Measurements from ENCODE around the gene C2orf72. TPM values are rescaled to one million over a fixed set of nuclear protein-coding genes. Genes with fewer than 3 reads are reported as not detected.

C2orf72 gene
- total RNA-seq, 1 donor from 2014 or later = 0.42 TPM

DNA sequence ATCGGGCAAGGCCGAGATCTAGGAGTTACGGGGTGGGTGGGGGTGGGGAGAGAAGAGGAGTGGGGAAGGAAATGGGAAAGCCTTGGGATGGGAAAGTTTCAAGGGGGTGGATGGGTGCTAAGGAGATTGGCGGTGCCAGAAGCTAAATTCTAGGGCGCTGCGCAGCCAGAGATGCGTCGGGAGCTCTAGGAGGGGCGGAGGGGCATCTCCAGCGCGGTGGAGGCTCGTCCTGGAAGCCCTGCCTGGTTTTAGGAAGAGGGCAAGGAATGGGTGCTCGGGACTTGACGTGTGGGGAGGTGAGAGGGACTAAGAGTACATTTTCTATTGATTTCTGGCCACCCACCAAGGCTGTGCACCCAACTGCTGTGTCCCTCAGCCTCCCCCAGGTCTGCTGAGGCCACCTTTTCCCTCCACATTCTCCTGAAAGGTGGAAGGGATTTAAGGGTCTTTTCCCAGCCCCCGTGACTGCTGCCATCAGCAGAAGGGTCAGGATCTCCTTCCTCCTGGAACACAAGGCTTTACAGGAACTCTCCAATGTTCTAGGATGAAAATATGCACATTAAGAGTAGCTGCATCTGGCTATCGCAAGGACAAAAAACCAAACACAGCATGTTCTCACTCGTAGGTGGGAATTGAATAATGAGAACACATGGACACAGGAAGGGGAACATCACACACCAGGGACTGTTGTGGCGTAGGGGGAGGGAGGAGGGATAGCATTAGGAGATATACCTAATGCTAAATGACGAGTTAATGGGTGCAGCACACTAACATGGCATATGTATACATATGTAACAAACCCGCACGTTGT is 1.4 kb downstream of the C2orf72 start:
- H3K27me3 Mint-ChIP-seq (ENCODE audit: unreplicated experiment) = peaks cover 23% of the 10 kb centered on the region
- TF ChIP-seq, protein P1, sequence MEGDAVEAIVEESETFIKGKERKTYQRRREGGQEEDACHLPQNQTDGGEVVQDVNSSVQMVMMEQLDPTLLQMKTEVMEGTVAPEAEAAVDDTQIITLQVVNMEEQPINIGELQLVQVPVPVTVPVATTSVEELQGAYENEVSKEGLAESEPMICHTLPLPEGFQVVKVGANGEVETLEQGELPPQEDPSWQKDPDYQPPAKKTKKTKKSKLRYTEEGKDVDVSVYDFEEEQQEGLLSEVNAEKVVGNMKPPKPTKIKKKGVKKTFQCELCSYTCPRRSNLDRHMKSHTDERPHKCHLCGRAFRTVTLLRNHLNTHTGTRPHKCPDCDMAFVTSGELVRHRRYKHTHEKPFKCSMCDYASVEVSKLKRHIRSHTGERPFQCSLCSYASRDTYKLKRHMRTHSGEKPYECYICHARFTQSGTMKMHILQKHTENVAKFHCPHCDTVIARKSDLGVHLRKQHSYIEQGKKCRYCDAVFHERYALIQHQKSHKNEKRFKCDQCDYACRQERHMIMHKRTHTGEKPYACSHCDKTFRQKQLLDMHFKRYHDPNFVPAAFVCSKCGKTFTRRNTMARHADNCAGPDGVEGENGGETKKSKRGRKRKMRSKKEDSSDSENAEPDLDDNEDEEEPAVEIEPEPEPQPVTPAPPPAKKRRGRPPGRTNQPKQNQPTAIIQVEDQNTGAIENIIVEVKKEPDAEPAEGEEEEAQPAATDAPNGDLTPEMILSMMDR (IDR thresholded peaks at IDR 0.05; ENCODE audit: partially characterized antibody, unreplicated experiment) = no peak
- no peaks in the 10 kb centered on the region for H3K4me1 Mint-ChIP-seq (ENCODE audit: low read depth, unreplicated experiment)
- no peak overlapping the region for H3K27ac Mint-ChIP-seq (ENCODE audit: unreplicated experiment)
- H3K9me3 Mint-ChIP-seq (ENCODE audit: unreplicated experiment) = peaks cover 6% of the 10 kb centered on the region
- no peak overlapping the region for H3K4me3 Mint-ChIP-seq (ENCODE audit: unreplicated experiment)
- DNase-seq = no peak
- no peaks in the 10 kb centered on the region for H3K36me3 Mint-ChIP-seq (ENCODE audit: unreplicated experiment)

DNA sequence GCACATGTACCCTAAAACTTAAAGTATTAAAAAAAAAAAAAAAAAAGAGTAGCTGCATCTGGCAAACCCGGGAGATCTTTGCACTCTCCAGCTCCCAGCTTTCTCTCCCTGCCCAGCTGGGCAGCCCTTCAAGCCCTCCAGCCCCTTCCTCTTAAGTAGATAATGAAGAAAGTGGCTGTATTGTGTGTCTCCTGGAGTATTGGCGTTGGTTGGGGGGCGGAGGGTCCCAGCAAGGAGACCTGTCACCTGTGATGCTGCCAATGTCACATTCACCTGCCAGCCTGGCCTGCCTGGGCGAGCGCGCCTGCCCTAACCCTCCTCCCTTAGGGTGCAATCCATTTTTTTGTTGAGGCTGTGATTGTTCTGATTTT is 2.0 kb downstream of the C2orf72 start:
- peak overlapping the region; percentile 38 for H3K4me3 Mint-ChIP-seq (ENCODE audit: unreplicated experiment)
- no peak overlapping the region for H3K27ac Mint-ChIP-seq (ENCODE audit: unreplicated experiment)
- peaks cover 23% of the 10 kb centered on the region for H3K27me3 Mint-ChIP-seq (ENCODE audit: unreplicated experiment)
- TF ChIP-seq, protein P1 (IDR thresholded peaks at IDR 0.05; ENCODE audit: partially characterized antibody, unreplicated experiment) = no peak
- no peak for DNase-seq
- H3K36me3 Mint-ChIP-seq (ENCODE audit: unreplicated experiment) = no peaks in the 10 kb centered on the region
- no peaks in the 10 kb centered on the region for H3K4me1 Mint-ChIP-seq (ENCODE audit: low read depth, unreplicated experiment)
- H3K9me3 Mint-ChIP-seq (ENCODE audit: unreplicated experiment) = peaks cover 6% of the 10 kb centered on the region

DNA sequence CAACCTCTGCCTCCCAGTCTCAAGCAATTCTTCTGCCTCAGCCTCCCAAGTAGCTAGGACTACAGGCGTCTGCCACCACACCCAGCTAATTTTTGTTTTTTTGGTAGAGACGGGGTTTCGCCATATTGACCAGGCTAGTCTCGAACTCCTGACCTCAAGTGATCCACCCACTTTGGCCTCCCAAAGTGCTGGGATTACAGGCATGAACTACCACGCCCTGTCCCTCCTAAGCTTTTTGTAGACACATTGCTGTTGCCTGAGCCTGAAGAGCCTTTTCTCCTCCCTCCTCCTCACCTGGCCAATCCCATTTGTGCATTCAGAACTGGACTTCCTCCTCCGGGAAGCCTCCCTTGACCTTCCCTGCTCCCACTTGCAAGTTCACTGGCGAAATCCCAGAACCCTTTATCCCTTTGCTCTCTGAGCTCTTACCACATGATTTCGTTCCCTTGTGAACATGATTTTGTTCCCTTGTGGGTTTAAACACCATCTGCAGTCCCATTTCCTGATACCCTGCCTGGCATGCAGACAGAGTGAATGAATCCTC is 2.6 kb downstream of the C2orf72 start:
- Mint-ChIP-seq H3K4me1 (ENCODE audit: low read depth, unreplicated experiment) (no peaks in the 10 kb centered on the region), H3K36me3 (ENCODE audit: unreplicated experiment) (no peaks in the 10 kb centered on the region), H3K27me3 (ENCODE audit: unreplicated experiment) (peaks cover 23% of the 10 kb centered on the region), H3K9me3 (ENCODE audit: unreplicated experiment) (peaks cover 6% of the 10 kb centered on the region), H3K27ac (ENCODE audit: unreplicated experiment) (no peak overlapping the region), H3K4me3 (ENCODE audit: unreplicated experiment) (peak overlapping the region; percentile 38)
- TF ChIP-seq, protein P1 (IDR thresholded peaks at IDR 0.05; ENCODE audit: partially characterized antibody, unreplicated experiment) = no peak
- DNase-seq = no peak

DNA sequence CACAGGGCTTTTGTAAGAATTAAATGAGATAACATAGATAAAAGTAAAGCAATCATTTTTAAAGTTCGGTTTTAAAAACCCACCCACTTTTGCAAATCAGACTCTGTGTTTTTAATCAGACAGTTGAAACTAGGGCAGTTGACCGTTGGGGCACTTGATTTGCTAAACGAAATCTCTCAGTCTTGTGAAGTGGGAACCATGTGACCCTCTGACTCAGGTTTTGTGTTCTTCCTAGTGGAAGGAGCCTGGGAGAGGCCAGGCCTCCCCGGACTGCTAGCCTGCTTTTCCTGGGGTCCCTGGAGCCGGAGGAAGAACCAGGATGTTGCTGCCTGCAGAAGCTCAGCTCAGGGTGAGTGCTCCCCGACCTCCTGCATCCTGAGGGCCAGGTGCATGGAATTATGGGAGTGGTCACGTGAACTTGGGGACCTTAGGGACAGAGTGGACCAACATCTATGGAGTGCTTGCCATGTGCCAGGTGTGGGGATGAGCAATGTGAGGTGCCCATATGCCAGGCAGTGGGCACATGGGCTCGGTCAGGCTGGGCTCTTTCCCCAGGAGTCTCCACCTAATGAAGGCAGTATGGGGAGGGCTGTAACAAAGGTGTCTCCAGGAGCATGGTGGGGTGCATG is 3.9 kb downstream of the C2orf72 start:
- no peak for DNase-seq
- no peak overlapping the region for H3K27ac Mint-ChIP-seq (ENCODE audit: unreplicated experiment)
- no peaks in the 10 kb centered on the region for H3K36me3 Mint-ChIP-seq (ENCODE audit: unreplicated experiment)
- peaks cover 23% of the 10 kb centered on the region for H3K27me3 Mint-ChIP-seq (ENCODE audit: unreplicated experiment)
- TF ChIP-seq, protein P1 (IDR thresholded peaks at IDR 0.05; ENCODE audit: partially characterized antibody, unreplicated experiment) = no peak
- H3K9me3 Mint-ChIP-seq (ENCODE audit: unreplicated experiment) = peaks cover 6% of the 10 kb centered on the region
- no peaks in the 10 kb centered on the region for H3K4me1 Mint-ChIP-seq (ENCODE audit: low read depth, unreplicated experiment)
- no peak overlapping the region for H3K4me3 Mint-ChIP-seq (ENCODE audit: unreplicated experiment)

DNA sequence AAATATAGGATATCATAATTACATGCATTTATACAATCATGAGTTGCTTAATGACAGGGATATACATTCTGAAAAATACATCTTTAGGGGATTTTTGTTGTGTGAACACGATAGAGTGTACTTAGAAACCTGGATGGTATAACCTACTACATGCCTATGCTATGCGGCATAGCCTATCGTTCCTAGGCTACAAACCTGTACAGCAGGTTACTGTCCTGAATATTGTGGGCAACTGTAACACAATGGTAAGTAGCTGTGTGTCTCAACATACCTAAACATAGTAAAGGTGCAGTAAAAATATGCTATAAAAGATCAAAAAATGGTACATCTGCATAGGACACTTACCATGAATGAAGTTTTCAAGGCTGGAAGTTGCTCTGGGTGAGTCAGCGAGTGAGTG is 6.5 kb downstream of the C2orf72 start:
- peaks cover 14% of the 10 kb centered on the region for H3K27me3 Mint-ChIP-seq (ENCODE audit: unreplicated experiment)
- H3K9me3 Mint-ChIP-seq (ENCODE audit: unreplicated experiment) = peaks cover 6% of the 10 kb centered on the region

More for the DNA sequence above, 6.5 kb downstream of the C2orf72 start:
- Mint-ChIP-seq H3K36me3 (ENCODE audit: unreplicated experiment) (no peaks in the 10 kb centered on the region), H3K27ac (ENCODE audit: unreplicated experiment) (no peak overlapping the region), H3K4me1 (ENCODE audit: low read depth, unreplicated experiment) (no peaks in the 10 kb centered on the region), H3K4me3 (ENCODE audit: unreplicated experiment) (no peak overlapping the region)
- DNase-seq = no peak
- TF ChIP-seq, protein P1 (IDR thresholded peaks at IDR 0.05; ENCODE audit: partially characterized antibody, unreplicated experiment) = no peak

Measured in glutamatergic neuron (in vitro differentiated cells).